ENCODE data around the gene IGSF8. TPM values are rescaled to one million over a fixed set of nuclear protein-coding genes. Genes with fewer than 3 reads are reported as not detected.

IGSF8 gene
- total and polyA plus RNA-seq, 2 donors (not counting 3 experiments of a cell fraction or from before 2014, with no cell fraction given): 9.5 to 17.5 TPM

GRCh38 chr1:160071289-160071688 is 27.1 kb downstream of the IGSF8 start:
- no peak for TF ChIP-seq FOS (IDR thresholded peaks at IDR 0.05; ENCODE audit: borderline replicate concordance, insufficient read depth, low read length)
- no peak for TF ChIP-seq MYC (IDR thresholded peaks at IDR 0.05; ENCODE audit: low read depth, low read length)
- no peak for TF ChIP-seq CTCF (IDR thresholded peaks at IDR 0.05; ENCODE audit: extremely low read depth in 1 of 2, insufficient read depth in 1 of 2, low read depth in 1 of 2, low read length in 2 of 2)
- TF ChIP-seq GATA2 (IDR thresholded peaks at IDR 0.05; ENCODE audit: insufficient read depth, insufficient read length, low read depth, low read length): no peak
- no peak for TF ChIP-seq MAX (IDR thresholded peaks at IDR 0.05; ENCODE audit: insufficient read depth, insufficient read length)
- no peak for TF ChIP-seq POLR2AphosphoS5 (IDR thresholded peaks at IDR 0.05; ENCODE audit: insufficient read depth, low read depth, low read length)
- no peak for TF ChIP-seq JUN (IDR thresholded peaks at IDR 0.05; ENCODE audit: borderline replicate concordance, insufficient read depth, insufficient read length, low read depth)
- TF ChIP-seq EZH2 (IDR thresholded peaks at IDR 0.05; ENCODE audit: borderline replicate concordance, low read depth, low read length, severe bottlenecking): no peak
- TF ChIP-seq POLR2A (IDR thresholded peaks at IDR 0.05; ENCODE audit: low read depth, low read length): no peak
- Histone ChIP-seq H3K27me3 (ENCODE audit: control insufficient read depth in 2 of 2, insufficient read depth in 2 of 2, low read length in 2 of 2) (peaks cover 29 to 32% of the 10 kb centered on the region in 2 experiments), H4K20me1 (replicated peaks; ENCODE audit: control insufficient read depth, extremely low read depth, insufficient read depth, low read length) (no peaks in the 10 kb centered on the region), H3K9ac (replicated peaks; ENCODE audit: extremely low read depth, insufficient read depth, low read length) (no peak overlapping the region), H2AFZ (ENCODE audit: low read depth, low read length) (no peak overlapping the region), H3K4me3 (replicated peaks in 1 of 3; ENCODE audit: insufficient read depth in 1 of 3, low read depth in 1 of 3, low read length in 3 of 3) (no peak overlapping the region), H3K79me2 (ENCODE audit: control insufficient read depth, insufficient read depth, low read length) (no peaks in the 10 kb centered on the region), H3K27ac (ENCODE audit: insufficient read depth, low read depth, low read length) (no peak overlapping the region), H3K36me3 (ENCODE audit: control insufficient read depth in 2 of 2, extremely low read depth in 1 of 2, insufficient read depth in 2 of 2, low read length in 2 of 2) (no peaks in the 10 kb centered on the region), H3K9me3 (replicated peaks; ENCODE audit: control insufficient read depth, insufficient read depth, low read length) (no peaks in the 10 kb centered on the region), H3K4me2 (ENCODE audit: insufficient read depth, low read length) (no peak overlapping the region), H3K9me1 (replicated peaks; ENCODE audit: control insufficient read depth, extremely low read depth, insufficient read depth, low read length) (no peaks in the 10 kb centered on the region), H3K4me1 (ENCODE audit: control insufficient read depth, extremely low read depth, insufficient read depth, low read length) (peaks cover 7% of the 10 kb centered on the region)
- BruUV-seq (replicated peaks): no TSS peak
- intact Hi-C loops (cut with micrococcal nuclease): no loop called here
- CTCF ChIA-PET: interaction anchor here (1.5 to 2.2 kb wide), 5 partner anchors 12 to 64 kb away, joined by 4 to 9 read pairs (median 5); no protein-coding TSS in a partner anchor
- POLR2A ChIA-PET: no interaction called here
- FAIRE-seq (no peak), DNase-seq (ENCODE audit: low read depth, low spot score) (no peak)
- dilution Hi-C loops (cut with MboI; ENCODE audit: extremely low pct_ligation_motif_present, low sequenced_read_pairs): no loop called here
